ENCODE results near the gene PRB2. TPM values are rescaled to one million over a fixed set of nuclear protein-coding genes. Genes with fewer than 3 reads are reported as not detected.
"Not testable (repeated sequence)": the region's sequence is repeated elsewhere in the genome, so short reads cannot be mapped to it uniquely, and the experiment has no call there.

PRB2 gene
- not detected for total RNA-seq

GRCh38 chr12:11395467-11395866, at the start of gene PRB2:
TSS of gene PRB2 (minus strand) at chr12:11395567. CDS start at chr12:11395529, 38 bp downstream.
- WGBS, 2 donors, result no CpG with 5 or more reads among the region's 1 CpG
- H3K27ac ChIP-seq; H3K9me3 ChIP-seq; H3K4me3 ChIP-seq; DNase-seq; H3K36me3 ChIP-seq; H3K4me1 ChIP-seq; ATAC-seq (ENCODE audit: low FRiP score in 2 of 2); H3K27me3 ChIP-seq: not testable (repeated sequence)

GRCh38 chr12:11437966-11438365, 42.6 kb upstream of the PRB2 start:
- H3K36me3 ChIP-seq, result no peaks in the 10 kb centered on the region
- ATAC-seq (ENCODE audit: low FRiP score in 2 of 2) (no peak), DNase-seq (no peak)
- TF ChIP-seq CTCF (IDR thresholded peaks at IDR 0.05) (no peak), POLR2AphosphoS5 (IDR thresholded peaks at IDR 0.05) (no peak), POLR2A (IDR thresholded peaks at IDR 0.05) (no peak), EP300 (IDR thresholded peaks at IDR 0.05) (no peak)
- H3K27ac ChIP-seq, result no peak overlapping the region
- no peaks in the 10 kb centered on the region for H3K27me3 ChIP-seq
- H3K4me3 ChIP-seq, result no peak overlapping the region
- no peaks in the 10 kb centered on the region for H3K9me3 ChIP-seq
- H3K4me1 ChIP-seq, result no peaks in the 10 kb centered on the region
- WGBS, 2 donors, result 90 to 92% methylated on average over 2 of the region's 2 CpGs

GRCh38 chr12:11433664-11434063, 38.3 kb upstream of the PRB2 start:
- DNase-seq (no peak), ATAC-seq (ENCODE audit: low FRiP score in 2 of 2) (no peak)
- no peaks in the 10 kb centered on the region for H3K27me3 ChIP-seq
- no peak overlapping the region for H3K4me3 ChIP-seq
- H3K4me1 ChIP-seq, result no peaks in the 10 kb centered on the region
- no peaks in the 10 kb centered on the region for H3K36me3 ChIP-seq
- WGBS, 2 donors, result 60 to 74% methylated on average over 4 of the region's 4 CpGs
- TF ChIP-seq POLR2A (IDR thresholded peaks at IDR 0.05) (no peak), EP300 (IDR thresholded peaks at IDR 0.05) (no peak), CTCF (IDR thresholded peaks at IDR 0.05) (no peak), POLR2AphosphoS5 (IDR thresholded peaks at IDR 0.05) (no peak)
- no peak overlapping the region for H3K27ac ChIP-seq
- H3K9me3 ChIP-seq, result no peaks in the 10 kb centered on the region

- H3K27ac ChIP-seq, result no peak overlapping the region
- H3K9me3 ChIP-seq, result no peaks in the 10 kb centered on the region
- no peak for ATAC-seq (ENCODE audit: low FRiP score in 2 of 2)
- WGBS, 2 donors, result 78 to 89% methylated on average over 4 of the region's 4 CpGs
- H3K36me3 ChIP-seq, result no peaks in the 10 kb centered on the region
- H3K4me1 ChIP-seq, result no peaks in the 10 kb centered on the region
- no peaks in the 10 kb centered on the region for H3K27me3 ChIP-seq
- TF ChIP-seq EP300 (IDR thresholded peaks at IDR 0.05) (no peak), POLR2A (IDR thresholded peaks at IDR 0.05) (no peak), CTCF (IDR thresholded peaks at IDR 0.05) (no peak), POLR2AphosphoS5 (IDR thresholded peaks at IDR 0.05) (no peak)
- no peak for DNase-seq
- H3K4me3 ChIP-seq, result no peak overlapping the region
Measured at GRCh38 chr12:11431486-11431885, 36.1 kb upstream of the PRB2 start.

- no peak for DNase-seq
- Histone ChIP-seq H3K4me1 (no peaks in the 10 kb centered on the region), H3K27ac (no peak overlapping the region), H3K9me3 (no peaks in the 10 kb centered on the region), H3K36me3 (no peaks in the 10 kb centered on the region), H3K27me3 (no peaks in the 10 kb centered on the region), H3K4me3 (no peak overlapping the region)
- ATAC-seq (ENCODE audit: low FRiP score in 2 of 2), result no peak
- no peak for TF ChIP-seq CTCF (IDR thresholded peaks at IDR 0.05)
- no peak for TF ChIP-seq POLR2AphosphoS5 (IDR thresholded peaks at IDR 0.05)
- TF ChIP-seq POLR2A (IDR thresholded peaks at IDR 0.05), result no peak
- no peak for TF ChIP-seq EP300 (IDR thresholded peaks at IDR 0.05)
- WGBS, 2 donors, result 96% methylated on average over 1 of the region's 1 CpG
Measured at GRCh38 chr12:11427341-11427740, 32.0 kb upstream of the PRB2 start.
